Renal cortex interstitium (tissue), 11 donors: Measurements from ENCODE around the gene MRPL36. TPM values are rescaled to one million over a fixed set of nuclear protein-coding genes. Genes with fewer than 3 reads are reported as not detected.

Source experiments
- DNase-seq, 11 donors: peaks; one replicate each; pipeline ENCODE4 v3.0.0-alpha.2; 2013; ENCODE audit warnings: low read depth in 9 of 11, low spot score in 4 of 11; ENCODE audit errors: extremely low read depth in 1 of 11
- polyA plus RNA-seq, 3 donors: library from polyadenylated mRNA; unstranded; fragments of 120-200 nt; gene quantifications; one replicate each; pipeline ENCODE4 v1.2.1, GENCODE V29; 2013; ENCODE audit not compliant: insufficient read length in 3 of 3

The MRPL36 gene
- polyA plus RNA-seq, 3 donors: 34.1 to 45.8 (median 39.1) TPM

DNA sequence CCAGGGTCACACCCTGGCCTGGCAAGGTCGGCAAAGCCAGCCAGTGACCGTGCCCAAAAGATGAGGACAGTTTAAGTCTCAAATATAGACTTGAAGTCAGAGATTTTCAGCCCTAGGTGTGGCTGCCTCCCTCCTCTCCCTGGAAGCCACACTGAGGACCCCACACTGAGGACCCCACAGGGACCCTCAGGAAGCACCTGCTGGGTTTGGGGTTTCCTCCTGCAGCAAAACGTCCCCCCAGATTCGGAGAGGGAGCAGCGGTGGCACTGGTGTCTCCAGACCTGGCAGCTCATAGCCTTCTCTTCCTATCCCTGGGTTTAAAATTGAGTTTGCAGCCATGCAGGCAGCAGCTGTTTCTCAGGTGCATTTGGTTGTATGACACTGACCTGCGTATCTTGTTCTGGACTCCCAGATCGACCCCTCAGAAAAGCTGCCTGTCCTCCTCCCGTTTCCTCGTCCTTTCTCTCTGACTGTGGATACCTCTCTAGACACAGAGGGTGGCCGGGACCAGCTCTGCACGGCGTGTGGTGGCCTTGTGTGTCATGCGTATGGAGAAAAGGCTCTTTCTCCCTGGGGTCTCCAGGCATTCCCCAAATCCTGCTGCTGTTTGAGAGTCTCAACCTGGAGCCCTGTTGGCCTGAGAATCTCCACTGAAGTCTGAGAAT, 36.6 kb downstream of the MRPL36 start:
- DNase-seq: no peak

DNA sequence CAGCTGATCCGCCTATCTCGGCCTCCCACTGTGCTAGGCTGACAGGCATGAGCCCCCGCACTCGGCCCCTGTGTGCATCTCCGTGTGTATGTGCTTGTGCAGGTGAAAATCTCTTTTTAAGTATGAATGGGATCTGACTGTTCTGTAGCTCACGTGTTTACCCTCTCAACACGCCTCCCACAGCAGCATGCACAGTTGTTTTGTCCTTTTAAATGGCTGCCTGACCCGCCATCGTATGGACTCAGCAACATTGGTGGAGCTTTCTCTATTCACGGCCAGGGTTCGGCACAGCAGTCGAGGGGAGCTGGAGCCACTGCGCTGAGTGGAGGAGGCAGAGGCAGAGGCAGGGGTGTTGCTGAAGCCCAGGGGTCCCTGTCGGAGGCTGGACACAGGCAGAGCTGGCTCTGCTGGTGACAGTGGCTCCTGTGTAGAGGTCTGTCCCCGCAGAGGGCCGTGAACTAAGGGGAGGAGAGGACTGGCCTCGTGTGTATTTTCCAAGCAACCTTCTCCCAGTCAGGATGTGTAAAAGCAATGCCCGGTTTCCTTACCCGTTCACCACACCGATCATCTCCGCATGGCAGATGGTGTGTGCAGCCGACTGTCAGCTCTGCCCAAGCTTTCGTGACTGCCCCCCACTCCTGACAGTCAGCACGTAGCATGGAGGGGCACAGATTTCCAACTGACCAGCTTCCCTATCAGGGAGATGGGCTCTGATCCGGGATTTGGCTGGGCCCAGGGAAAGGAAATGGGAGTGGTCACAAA, 37.3 kb downstream of the MRPL36 start:
- no peak for DNase-seq

DNA sequence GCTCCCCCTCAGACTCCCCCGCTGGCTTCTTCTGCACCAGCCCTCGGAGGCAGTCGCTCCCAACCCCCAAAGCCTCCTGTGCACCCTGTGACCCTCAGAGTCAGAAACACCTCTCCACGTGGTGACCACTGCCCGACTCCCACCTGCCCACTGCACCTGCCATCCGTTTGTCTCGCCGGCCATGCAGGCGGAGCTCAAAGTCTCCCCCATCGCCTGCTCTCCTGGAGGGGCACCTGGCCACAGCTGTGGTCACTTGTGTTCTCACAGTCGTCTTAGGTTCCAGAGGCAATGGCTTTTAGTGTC, 38.2 kb downstream of the MRPL36 start:
- DNase-seq: no peak

DNA sequence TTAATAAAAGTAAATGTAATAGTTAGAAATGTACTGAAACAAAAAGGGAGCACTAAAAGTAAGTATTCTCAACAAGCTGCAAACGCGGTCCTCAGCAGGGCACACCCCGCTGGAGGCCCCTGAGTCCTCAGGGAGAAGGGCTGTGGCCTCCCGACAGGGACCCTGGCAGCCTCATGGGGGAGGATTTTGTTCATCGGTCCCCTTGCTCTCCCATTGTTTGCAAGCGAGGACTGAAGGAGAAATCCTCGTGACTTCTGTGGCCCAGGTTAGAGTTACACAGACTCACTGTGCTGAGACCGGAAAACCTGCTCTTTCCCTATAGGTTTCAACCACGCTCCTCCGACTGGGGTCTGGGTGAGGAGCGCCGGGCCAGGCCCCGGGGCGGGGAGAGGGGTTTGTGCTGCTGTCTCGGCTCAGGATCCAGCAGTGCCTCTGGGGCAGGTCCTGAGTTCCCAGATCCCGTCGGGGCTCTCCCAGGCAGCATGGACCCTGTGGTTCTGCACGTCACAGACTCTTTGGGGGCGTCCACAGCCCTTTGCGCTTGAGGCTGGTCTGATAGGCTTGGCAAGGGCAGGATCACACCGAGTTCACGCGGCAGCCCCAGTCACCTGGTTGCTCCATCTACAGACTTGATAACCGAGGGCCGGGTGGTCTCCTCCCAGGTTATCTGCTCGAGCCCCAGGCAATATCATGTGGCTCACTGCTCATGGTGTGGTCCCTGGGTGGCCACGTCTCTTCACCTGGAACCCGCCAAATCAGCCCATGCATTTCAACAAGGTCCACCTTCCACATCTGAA, 38.8 kb downstream of the MRPL36 start:
- DNase-seq: no peak

DNA sequence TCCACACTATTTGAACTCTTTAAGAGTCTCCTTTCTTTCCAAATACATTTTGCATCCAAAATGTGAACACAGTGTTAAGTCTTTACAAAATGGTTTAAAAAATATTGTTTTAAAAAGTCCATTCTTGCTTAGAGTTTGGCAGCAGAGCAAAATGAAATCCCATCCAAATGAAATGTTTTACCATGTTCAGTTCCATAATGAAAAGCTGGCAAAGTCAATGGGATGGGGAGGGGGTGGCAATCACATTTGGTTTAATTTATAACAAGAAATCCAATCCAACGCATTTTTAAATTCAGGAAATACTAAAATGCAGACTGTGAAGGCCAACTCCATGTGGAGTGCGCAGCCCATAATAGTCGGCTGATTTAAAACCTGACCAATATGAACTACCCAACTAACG, 39.4 kb downstream of the MRPL36 start:
- no peak for DNase-seq

DNA sequence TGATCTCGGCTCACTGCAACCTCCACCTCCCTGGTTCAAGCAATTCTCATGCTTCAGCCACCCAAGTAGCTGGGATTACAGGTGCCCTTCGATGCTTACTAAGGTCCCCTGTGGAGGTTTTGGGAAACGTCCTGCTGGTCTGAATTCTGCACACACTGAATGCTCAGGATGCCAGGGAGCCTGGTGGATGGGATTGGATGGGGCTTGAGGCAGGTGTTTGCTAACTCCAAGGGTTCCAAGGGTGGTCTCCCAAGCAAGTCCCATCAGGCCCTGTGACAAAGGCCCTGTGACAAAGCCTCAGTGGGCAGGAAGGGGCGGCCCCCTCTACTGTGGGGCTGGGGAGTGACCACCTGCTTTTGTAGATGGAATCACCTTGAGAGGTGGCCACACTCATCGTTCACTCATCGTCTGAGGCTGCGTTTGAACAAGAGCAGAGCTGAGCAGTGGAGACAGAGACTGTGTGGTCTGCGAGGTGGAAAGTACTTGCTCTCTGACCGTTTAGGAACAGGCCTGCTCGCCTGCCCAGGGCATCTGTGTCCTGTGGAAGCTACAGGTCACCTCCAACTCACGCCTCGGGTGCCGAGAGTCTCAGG, 40.2 kb downstream of the MRPL36 start:
- no peak for DNase-seq

DNA sequence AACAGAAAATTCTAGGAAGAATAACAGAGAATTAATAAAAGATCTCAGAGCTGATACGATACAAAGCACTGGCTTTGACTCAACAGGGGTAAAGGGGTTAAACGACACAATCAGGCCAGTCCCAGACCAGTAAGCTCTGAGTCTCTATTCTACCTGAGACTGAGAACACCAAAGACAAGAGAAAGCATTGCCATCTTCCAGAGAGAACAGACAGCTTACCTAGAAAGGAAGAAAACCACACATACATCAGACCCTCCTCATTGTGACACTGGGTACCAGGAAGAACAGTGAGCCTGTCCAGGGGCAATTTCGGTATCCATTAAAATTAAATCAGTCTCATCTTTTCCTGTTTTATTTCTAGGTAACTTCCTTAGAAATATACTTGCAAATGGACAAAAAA, 41.1 kb downstream of the MRPL36 start:
- no peak for DNase-seq

- no peak for DNase-seq
Measured at GRCh38 chr5:1757511-1757910, 42.1 kb downstream of the MRPL36 start.

DNA sequence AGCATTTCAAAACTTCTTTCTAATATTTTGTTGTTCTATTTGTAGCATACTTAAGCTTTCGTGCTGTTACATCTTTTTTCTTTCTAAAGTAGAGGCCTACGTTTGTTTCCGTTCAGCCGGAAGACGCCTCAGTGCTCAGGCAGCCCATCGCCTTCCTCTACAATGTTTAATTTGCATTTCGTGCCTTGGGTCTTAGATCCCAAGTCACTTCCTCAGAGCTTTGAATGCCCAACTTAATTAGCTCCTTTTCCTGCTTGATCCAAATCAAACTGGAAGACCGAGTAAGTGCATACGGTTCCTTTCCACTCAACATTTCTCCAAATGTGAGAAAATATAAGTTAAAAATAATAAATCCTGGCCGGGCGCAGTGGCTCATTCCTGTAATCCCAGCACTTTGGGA, 43.2 kb downstream of the MRPL36 start:
- no peak for DNase-seq

GRCh38 chr5:1755321-1755949, 44.2 kb downstream of the MRPL36 start:
- no peak for DNase-seq

DNA sequence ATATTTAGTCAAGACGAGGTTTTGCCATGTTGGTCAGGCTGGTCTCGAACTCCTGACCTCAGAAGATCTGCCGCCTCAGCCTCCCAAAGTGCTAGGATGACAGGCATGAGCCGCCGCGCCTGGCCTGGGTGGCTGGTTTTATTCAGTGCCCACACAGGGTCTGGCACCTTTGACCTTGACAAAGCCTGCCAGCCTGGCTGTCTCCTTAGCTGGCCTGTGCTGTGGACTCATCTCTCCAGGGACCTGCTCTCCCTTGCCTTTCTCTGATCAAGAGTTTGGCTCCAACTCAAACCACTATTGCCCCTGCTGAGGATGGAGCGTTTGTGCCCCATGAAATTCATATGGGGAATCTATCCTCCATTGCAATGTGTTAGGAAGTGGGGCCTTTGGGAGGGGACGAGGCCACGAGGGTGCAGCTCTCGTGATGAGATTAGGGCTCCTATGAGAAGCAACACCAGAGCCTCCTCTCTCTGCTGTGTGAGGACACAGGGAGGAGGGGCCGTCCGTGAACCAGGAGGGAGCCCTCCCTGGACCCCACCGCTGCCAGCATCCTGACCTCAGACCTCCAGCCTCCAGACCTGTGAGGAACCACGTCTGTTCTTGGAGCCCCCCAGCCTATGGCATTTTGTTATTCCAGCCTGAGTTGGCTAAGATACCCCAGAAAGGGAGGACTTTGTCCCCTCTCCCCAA, 45.0 kb downstream of the MRPL36 start:
- DNase-seq: no peak

DNA sequence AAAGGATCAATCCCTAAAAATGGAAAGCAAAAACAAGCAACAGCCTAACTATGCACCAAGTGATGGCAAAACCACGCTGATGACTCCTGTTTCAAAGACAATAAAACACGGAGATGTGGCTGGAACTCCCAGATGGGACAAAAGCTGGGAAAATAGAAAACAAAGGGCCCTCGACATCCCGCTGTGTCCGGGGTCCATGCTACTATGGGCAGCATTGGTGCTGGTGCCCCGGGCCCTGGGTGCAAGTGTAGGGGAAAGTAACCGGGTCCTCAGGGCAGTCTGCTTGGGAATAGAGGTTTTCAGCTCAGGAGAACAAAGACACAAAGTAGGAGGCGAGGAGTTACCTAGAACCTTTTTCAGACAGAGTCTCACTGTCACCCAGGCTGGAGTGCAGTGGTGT, 46.1 kb downstream of the MRPL36 start:
- DNase-seq: no peak

DNA sequence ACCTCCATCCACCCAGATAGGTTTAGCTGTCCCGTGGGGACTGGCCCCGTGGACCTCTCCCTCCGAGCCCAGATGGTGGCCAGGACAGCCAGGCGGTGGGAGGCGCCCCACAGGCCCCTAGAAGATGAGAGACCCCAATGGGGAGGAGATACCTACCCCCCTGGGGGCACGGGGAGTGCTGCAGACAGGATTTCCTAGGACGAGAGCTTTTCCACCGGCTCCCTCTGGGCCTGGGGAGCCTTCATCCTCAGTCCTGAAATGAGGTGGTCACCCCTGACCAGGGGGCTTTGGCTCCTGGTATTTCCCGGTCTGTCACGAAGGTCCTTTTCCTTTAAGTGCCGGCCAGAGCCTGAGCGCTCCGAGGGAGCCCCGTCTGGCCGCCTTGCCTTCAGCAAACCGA, 46.8 kb downstream of the MRPL36 start:
- no peak for DNase-seq

GRCh38 chr5:1751864-1752822, 47.5 kb downstream of the MRPL36 start:
- no peak for DNase-seq

DNA sequence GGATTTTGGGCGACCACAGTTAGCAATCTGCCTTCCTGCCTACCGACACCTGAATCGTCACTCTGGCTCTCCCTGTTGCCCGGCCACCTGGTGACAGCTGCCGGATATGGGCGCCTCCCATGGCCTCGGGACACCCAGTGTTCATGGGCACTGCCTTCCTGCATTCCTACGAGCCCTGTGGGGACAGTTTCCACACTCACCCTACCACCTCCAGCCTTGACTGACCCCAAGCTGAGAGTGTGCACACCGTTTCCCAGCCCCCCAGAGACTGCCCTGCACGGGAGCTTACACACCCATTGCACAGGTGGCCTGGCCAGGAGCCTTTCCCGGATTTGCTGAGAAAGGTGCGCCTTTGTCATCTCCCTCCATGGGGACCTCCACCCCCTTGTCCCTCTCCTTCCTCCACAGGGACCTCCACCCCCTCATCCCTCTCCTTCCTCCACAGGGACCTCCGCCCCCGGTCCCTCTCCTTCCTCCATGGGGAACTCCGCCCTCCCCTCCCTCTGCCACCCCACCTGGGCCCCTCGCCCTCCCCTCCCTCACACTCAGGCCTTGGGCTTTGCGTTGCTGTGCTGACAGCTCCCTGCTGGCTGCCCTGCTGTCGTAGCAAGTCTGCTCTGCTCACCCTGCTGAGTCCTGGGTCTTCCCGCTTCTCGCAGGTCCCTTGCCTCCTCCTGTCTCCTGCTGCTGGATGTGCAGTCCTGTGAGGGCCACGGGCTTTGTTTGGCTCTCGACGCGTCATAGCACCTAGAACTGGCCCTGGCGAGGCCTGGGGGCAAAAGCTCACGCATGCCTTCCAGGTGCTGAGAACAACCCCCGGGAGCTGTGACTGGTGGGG, 48.4 kb downstream of the MRPL36 start:
- no peak for DNase-seq

DNA sequence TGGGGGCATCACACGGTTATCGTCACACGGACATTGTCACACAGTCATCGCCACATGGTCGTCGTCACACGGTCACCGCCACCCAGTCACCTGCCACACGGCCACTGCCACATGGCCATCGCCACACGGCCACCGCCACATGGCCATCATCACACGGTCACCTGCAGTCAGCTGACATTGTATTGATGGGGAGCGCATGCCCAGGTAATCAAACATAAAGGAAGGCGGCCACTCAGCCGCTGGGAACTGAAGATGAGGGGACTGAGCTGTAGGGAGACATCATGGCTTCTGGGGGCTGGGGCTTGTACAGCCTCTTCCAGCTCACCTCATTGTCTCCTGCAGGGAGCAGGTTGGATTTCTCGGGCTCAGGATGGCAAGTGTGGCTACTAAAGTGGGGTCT, 49.2 kb downstream of the MRPL36 start:
- DNase-seq: no peak
